Thyroid gland (tissue), 4 donors: ENCODE results near the gene GABRP. TPM values are rescaled to one million over a fixed set of nuclear protein-coding genes. Genes with fewer than 3 reads are reported as not detected.

ENCODE experiments used
- DNase-seq, 2 donors: peaks; one replicate each; pipeline ENCODE4 v3.0.0-alpha.2; 2019
- H3K27ac ChIP-seq, 3 donors: fragments of 200-600 bp; sonication (generic); 1 replicate in 2 of 3; 2 replicates in 1 of 3; pipeline ENCODE4 v1.5.1; 2016 to 2019; ENCODE audit warnings: mild to moderate bottlenecking in 1 of 3, moderate library complexity in 1 of 3
- H3K27me3 ChIP-seq: fragments of 200-600 bp; sonication (generic); one replicate; pipeline ENCODE4 v1.5.1; 2019
- H3K36me3 ChIP-seq, 2 donors: fragments of 200-600 bp; sonication (generic); one replicate each; pipeline ENCODE4 v1.5.1; 2016 to 2019
- H3K4me1 ChIP-seq, 2 donors: fragments of 200-600 bp; sonication (generic); one replicate each; pipeline ENCODE4 v1.5.1; 2017 to 2019
- H3K4me3 ChIP-seq, 3 donors: fragments of 200-600 bp; sonication (generic); replicated peaks in 1 of 3; 1 replicate in 2 of 3; 2 replicates in 1 of 3; pipeline ENCODE4 v1.5.1; 2016; ENCODE audit warnings: mild to moderate bottlenecking in 1 of 3
- H3K9me3 ChIP-seq: fragments of 200-600 bp; sonication (generic); one replicate; pipeline ENCODE4 v1.5.1; 2017
- POLR2A ChIP-seq, 2 donors: fragments of 450-650 bp; IDR thresholded peaks; one replicate each; pipeline ENCODE4 v1.6.1; 2017; ENCODE audit warnings: antibody characterized with exemption in 2 of 2, mild to moderate bottlenecking in 2 of 2, moderate library complexity in 1 of 2
- WGBS, 2 donors: methylation state at CpG; one replicate each; pipeline ENCODE4 v1.1.5; 2017; 5-methylcytosine and 5-hydroxymethylcytosine counted together
- intact Hi-C: fragments of 100-400 bp; cut with DNase I; formaldehyde crosslinking; loops from one replicate; pipeline ENCODE4 v1.15.1; 2023
- total RNA-seq, 4 donors: library from RNA; depleted of rRNA; stranded (reverse); fragments of >200 nt; gene quantifications; one replicate each; pipeline ENCODE4 v1.2.3, GENCODE V29; 2016
- TF ChIP-seq, protein P1 (sequence below), 6 experiments: fragments of 200-600 bp in 3 of 6; fragments of 450-650 bp in 3 of 6; sonication (generic) in 3 of 6; IDR thresholded peaks; one replicate each; pipeline ENCODE4 v1.5.1; 2016 to 2019; ENCODE audit warnings: antibody characterized with exemption in 6 of 6, mild to moderate bottlenecking in 2 of 6, inconsistent platforms in 1 of 6, moderate library complexity in 1 of 6

GABRP gene
- total RNA-seq, 4 donors from 2014 or later = not detected

DNA sequence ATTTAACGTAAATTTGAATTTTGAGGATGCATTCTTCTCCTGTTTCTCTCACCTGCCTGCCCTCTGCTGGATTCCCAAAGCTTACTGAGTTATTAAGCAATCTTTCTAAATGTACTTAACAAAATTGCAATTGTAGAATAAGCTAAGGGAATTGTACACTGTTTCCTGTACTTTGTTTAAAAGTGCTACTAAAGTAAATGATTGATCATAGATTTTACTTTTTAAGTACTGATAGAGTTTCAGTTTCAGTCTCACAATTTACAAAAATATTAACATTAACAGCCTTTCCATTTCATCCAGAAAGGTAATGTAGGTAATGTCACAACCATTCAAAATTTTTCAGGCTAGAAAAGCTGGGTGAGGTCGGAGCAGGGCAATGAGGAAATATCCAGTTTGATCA is 73.5 kb downstream of the GABRP start:
- DNase-seq = no peak
- no peaks in the 10 kb centered on the region for H3K27me3 ChIP-seq
- 91 to 94% methylated on average over 2 of the region's 2 CpGs for WGBS, 2 donors
- TF ChIP-seq POLR2A (IDR thresholded peaks at IDR 0.05) = no peak
- TF ChIP-seq, protein P1, sequence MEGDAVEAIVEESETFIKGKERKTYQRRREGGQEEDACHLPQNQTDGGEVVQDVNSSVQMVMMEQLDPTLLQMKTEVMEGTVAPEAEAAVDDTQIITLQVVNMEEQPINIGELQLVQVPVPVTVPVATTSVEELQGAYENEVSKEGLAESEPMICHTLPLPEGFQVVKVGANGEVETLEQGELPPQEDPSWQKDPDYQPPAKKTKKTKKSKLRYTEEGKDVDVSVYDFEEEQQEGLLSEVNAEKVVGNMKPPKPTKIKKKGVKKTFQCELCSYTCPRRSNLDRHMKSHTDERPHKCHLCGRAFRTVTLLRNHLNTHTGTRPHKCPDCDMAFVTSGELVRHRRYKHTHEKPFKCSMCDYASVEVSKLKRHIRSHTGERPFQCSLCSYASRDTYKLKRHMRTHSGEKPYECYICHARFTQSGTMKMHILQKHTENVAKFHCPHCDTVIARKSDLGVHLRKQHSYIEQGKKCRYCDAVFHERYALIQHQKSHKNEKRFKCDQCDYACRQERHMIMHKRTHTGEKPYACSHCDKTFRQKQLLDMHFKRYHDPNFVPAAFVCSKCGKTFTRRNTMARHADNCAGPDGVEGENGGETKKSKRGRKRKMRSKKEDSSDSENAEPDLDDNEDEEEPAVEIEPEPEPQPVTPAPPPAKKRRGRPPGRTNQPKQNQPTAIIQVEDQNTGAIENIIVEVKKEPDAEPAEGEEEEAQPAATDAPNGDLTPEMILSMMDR (IDR thresholded peaks at IDR 0.05) = no peak
- H3K4me3 ChIP-seq = no peak overlapping the region
- no peaks in the 10 kb centered on the region for H3K4me1 ChIP-seq
- no peaks in the 10 kb centered on the region for H3K36me3 ChIP-seq
- H3K9me3 ChIP-seq = no peaks in the 10 kb centered on the region
- H3K27ac ChIP-seq = no peak overlapping the region
- intact Hi-C loops = no loop called here

DNA sequence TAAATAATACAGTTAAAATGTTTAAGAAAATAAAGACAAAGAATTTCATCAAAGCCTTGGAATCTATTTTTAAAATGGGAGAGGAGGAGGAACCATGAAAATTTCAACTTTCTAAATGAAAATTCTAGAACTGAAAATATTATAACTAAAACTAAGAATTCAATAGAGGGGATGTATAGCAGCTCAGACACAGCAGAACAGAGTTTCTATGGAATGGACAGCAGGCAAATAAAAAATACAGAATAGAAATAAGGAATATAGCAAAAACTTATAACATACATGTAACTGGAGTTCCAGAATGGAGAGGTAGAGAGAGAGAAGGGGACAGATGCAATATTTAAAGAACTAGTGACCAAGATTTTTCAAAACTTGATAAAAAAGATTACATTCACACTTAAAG is 76.9 kb downstream of the GABRP start:
- H3K27ac ChIP-seq = no peak overlapping the region
- H3K4me1 ChIP-seq = peaks cover 0 to 9% of the 10 kb centered on the region in 2 donors
- TF ChIP-seq, protein P1 (IDR thresholded peaks at IDR 0.05) = no peak
- TF ChIP-seq POLR2A (IDR thresholded peaks at IDR 0.05) = no peak
- no peaks in the 10 kb centered on the region for H3K36me3 ChIP-seq
- DNase-seq = no peak
- H3K4me3 ChIP-seq = no peak overlapping the region
- no peaks in the 10 kb centered on the region for H3K9me3 ChIP-seq
- intact Hi-C loops = no loop called here
- no peaks in the 10 kb centered on the region for H3K27me3 ChIP-seq

DNA sequence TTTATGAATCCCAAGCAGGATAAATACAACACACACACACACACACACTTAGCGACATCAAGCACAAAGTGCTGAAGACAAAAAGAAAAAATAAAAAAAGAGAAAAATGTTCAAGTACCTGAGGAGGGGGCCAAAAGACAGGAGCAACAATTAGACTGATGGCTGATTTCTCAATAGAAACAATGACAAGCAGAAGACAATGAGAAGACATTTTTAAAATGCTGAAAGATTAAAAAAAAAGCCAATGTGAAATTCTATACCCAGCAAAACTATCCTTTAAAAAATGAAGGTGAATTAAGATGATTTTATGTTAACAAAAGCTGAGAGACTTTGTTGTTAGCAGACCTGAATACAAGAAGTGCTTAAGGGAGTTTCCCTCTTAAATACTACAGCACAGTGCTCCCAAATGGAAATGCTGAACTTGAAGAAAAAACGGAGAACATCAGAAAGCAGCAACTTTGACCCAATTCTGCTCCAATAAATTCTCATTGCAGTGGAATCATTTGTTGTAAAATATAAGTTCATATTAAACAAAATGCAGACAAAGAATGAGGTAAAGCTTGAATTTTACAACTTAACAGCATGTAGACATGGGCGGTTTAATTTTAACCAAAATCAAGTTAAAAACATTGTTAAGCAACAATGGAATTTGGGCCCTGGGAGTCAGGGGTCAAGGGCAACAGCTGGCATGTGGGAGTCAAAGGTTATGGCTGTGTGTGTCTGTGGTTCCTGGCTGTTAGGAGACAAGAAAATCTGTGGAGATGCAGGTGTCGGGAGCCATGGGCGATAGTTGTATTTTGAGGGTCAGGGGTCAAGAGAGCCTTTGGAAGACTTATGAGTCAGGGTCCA is 77.5 kb downstream of the GABRP start:
- H3K4me1 ChIP-seq = peaks cover 0 to 9% of the 10 kb centered on the region in 2 donors
- intact Hi-C loops = no loop called here
- TF ChIP-seq, protein P1 (IDR thresholded peaks at IDR 0.05) = no peak
- TF ChIP-seq POLR2A (IDR thresholded peaks at IDR 0.05) = no peak
- WGBS, 2 donors = 89 to 92% methylated on average over 5 of the region's 5 CpGs
- no peaks in the 10 kb centered on the region for H3K36me3 ChIP-seq
- H3K27ac ChIP-seq = no peak overlapping the region
- H3K4me3 ChIP-seq = no peak overlapping the region
- H3K27me3 ChIP-seq = no peaks in the 10 kb centered on the region
- DNase-seq = no peak
- no peaks in the 10 kb centered on the region for H3K9me3 ChIP-seq

DNA sequence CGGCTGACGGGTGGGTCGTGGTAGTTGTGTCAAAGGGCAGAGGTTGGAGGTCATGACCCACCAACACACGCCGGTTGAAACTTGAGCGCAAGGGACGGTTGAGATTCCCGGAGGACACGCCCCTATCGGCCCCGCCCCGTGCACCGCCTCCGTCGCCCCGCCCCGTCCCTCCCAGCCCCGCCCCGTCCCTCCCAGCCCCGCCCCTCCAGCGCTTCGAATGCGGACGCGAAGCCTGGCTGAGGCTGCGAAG is 78.1 kb downstream of the GABRP start:
- Histone ChIP-seq H3K27me3 (no peaks in the 10 kb centered on the region), H3K36me3 (no peaks in the 10 kb centered on the region), H3K4me1 (peaks cover 0 to 9% of the 10 kb centered on the region in 2 donors), H3K27ac (no peak overlapping the region), H3K9me3 (no peaks in the 10 kb centered on the region), H3K4me3 (peak overlapping the region; percentile 34 to 60 (median 49))
- 17 to 31% methylated on average over 3 to 21 of the region's 26 CpGs for WGBS, 2 donors
- TF ChIP-seq, protein P1 (IDR thresholded peaks at IDR 0.05) = no peak
- TF ChIP-seq POLR2A (IDR thresholded peaks at IDR 0.05) = no peak
- intact Hi-C loops = no loop called here
- peak in 1 of 2 donors; percentile 4 for DNase-seq

DNA sequence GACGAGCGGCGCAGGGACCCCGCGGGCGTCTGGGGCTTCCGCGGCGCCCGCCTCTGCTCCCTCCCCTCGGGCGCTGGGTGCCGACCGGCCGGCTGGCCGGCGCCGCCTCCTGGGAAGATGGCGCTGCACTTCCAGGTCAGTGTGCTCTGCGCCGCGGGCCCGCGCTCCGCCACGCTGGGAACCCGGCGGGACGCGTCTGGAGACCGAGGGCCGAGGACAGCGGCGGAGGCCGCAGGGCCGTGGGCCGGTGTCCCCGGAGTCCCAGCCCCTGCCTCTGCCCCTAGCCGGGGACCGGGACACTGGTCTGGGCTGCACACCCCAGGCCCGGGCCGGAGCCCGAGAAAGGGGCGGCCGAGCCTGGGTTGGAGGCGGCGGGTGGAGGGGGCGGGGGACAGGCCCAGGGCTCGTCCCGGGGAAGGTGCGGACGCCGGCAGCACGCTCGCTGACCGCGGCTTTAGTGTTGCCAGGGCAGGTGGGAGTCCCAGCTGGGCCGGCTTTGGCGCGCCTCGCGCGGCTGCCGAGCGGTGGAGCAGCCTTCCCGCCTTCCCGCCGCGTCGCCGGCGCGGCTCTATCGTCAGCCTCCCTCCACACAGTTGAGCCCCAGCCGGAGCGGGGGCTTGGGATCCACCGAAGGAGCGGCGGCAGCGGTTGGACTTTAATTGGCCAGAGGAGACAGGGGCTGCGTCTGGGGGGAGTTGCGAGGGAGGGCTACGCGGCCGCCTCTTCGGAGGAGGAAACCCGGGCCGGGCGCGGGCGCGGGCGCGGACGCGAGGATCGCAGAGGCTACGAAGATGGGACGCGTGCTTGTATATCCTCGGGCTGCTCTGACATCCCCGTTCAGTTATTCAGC is 78.6 kb downstream of the GABRP start, which contains the start of gene RANBP17:
Gene RANBP17 (plus strand): TSS at position 102 of the 850 bp plus-strand sequence.
- intact Hi-C loops = no loop called here
- peak; percentile 47 to 49 for DNase-seq
- Histone ChIP-seq H3K4me3 (peak within 1 kb of the TSS; percentile 34 to 60 (median 49)), H3K36me3 (no peaks in the 10 kb centered on the region), H3K27ac (peak within 1 kb of the TSS in 1 of 3 donors; percentile 10), H3K9me3 (no peaks in the 10 kb centered on the region), H3K27me3 (no peaks in the 10 kb centered on the region), H3K4me1 (peaks cover 0 to 9% of the 10 kb centered on the region in 2 donors)
- peak in 1 of 2 donors; percentile 48 for TF ChIP-seq POLR2A (IDR thresholded peaks at IDR 0.05)
- TF ChIP-seq, protein P1 (IDR thresholded peaks at IDR 0.05) = no peak
- 1 to 4% methylated on average over 17 to 21 of the region's 102 CpGs for WGBS, 2 donors
